NT2/D1 (cell line): Measurements from ENCODE around the gene AGAP2.

Source experiments
- SUZ12 ChIP-seq: IDR thresholded peaks from 2 replicates; pipeline ENCODE4 v1.6.1; 2011; ENCODE audit not compliant: insufficient read length, insufficient read depth; ENCODE audit errors: extremely low read depth
- YY1 ChIP-seq: IDR thresholded peaks from 2 replicates; pipeline ENCODE4 v1.6.1; 2011; ENCODE audit not compliant: insufficient read length, insufficient read depth
- ZNF274 ChIP-seq: IDR thresholded peaks from 2 replicates; pipeline ENCODE4 v1.6.1; 2011; ENCODE audit warnings: mild to moderate bottlenecking, low read depth, low read length

GRCh38 chr12:57755454-57756372, 17.2 kb upstream of the AGAP2 start:
- TF ChIP-seq ZNF274 (no peak), YY1 (no peak), SUZ12 (peak; percentile 83)
